DMS 273 (cell line): ENCODE measurements around the gene PEBP1.
"Not testable (repeated sequence)": the region's sequence is repeated elsewhere in the genome, so short reads cannot be mapped to it uniquely, and the experiment has no call there.

ENCODE experiments used
- DNase-seq: peaks from one replicate; lab custom pipeline; 2025; ENCODE audit not compliant: unreplicated experiment; lab: John Stamatoyannopoulos, UW

Gene PEBP1

DNA sequence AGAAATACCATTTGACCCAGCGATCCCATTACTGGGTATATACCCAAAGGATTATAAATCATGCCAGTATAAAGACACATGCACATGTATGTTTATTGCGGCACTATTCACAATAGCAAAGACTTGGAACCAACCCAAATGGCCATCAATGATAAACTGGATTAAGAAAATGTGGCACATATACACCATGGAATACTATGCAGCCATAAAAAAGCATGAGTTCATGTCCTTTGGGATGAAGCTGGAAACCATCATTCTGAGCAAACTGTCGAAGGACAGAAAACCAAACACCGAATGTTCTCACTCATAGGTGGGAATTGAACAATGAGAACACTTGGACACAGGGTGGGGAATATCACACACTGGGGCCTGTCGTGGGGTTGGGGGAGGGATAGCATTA lies 6.5 kb upstream of the PEBP1 start:
- not testable (repeated sequence) for DNase-seq

DNA sequence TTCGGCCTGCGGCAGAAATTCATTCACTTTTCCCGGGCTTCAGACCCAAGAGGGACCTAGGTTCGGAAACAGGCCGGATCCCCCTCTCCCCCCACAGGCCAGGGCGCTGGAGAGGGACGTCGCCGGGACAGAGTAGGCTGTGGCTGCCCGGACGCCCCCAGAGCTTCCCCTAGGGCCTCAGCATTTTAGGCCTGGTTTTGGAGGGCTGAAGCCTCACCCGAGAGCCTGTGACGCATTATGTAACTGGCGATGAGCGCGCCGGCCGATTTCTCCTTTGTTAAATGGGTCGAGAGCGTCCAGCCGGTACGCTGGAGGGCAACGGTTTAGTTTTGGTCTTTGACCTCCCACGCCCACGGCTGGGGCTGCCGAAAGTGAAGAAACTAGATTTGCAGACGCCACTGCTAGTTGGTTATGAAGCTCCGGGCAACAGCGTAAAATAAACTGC lies 657 bp downstream of the PEBP1 start:
- peak; percentile 52 for DNase-seq

- DNase-seq: no peak
These were observed 1.3 kb downstream of the PEBP1 start for GRCh38 chr12:118137148-118137678.

- no peak for DNase-seq
These were observed 4.9 kb downstream of the PEBP1 start for GRCh38 chr12:118140825-118141224.

DNA sequence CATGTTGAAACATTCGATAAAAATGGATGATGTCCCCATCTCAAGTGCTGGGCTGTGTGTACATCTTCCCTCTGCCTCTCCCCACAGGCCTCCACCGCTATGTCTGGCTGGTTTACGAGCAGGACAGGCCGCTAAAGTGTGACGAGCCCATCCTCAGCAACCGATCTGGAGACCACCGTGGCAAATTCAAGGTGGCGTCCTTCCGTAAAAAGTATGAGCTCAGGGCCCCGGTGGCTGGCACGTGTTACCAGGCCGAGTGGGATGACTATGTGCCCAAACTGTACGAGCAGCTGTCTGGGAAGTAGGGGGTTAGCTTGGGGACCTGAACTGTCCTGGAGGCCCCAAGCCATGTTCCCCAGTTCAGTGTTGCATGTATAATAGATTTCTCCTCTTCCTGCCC lies 8.6 kb downstream of the PEBP1 start:
- no peak for DNase-seq

DNA sequence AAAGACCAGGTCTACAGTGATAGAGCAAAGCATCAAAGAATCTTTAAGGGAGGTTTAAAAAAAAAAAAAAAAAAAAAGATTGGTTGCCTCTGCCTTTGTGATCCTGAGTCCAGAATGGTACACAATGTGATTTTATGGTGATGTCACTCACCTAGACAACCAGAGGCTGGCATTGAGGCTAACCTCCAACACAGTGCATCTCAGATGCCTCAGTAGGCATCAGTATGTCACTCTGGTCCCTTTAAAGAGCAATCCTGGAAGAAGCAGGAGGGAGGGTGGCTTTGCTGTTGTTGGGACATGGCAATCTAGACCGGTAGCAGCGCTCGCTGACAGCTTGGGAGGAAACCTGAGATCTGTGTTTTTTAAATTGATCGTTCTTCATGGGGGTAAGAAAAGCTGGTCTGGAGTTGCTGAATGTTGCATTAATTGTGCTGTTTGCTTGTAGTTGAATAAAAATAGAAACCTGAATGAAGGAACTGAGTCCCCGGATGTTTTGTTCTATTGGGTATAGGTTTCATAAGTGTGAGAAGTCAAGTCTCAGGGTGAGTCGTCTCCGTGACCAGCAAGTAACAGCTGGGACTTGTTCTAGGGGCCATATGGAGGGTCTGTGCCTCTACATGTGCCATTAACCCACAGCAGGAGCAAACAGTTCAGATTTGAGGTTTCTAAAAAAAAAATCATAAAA lies 9.3 kb downstream of the PEBP1 start:
- peak; percentile 66 for DNase-seq

DNA sequence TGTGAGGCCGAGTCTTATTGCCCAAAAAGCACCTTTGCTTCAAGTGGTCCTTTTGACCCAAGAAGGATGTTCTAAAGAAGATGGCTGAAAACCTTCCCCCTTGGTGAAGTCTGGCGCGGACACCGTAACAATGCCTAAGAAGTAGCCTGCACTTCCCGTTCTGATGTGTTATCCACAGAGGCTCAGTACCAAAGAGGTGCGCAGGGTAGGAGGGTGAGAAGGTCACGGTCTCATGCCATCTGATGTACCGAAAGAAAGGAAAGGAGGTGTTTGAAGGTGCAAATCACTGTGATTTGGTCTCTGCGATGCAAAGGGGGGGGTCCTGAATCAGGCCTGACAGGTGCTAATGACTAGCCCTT lies 9.9 kb downstream of the PEBP1 start:
- DNase-seq: peak; percentile 25

GRCh38 chr12:118148287-118148686 lies 12.4 kb downstream of the PEBP1 start:
- no peak for DNase-seq

GRCh38 chr12:118150625-118151024 lies 14.7 kb downstream of the PEBP1 start:
- DNase-seq: no peak

GRCh38 chr12:118151755-118152154 lies 15.8 kb downstream of the PEBP1 start:
- no peak for DNase-seq

DNA sequence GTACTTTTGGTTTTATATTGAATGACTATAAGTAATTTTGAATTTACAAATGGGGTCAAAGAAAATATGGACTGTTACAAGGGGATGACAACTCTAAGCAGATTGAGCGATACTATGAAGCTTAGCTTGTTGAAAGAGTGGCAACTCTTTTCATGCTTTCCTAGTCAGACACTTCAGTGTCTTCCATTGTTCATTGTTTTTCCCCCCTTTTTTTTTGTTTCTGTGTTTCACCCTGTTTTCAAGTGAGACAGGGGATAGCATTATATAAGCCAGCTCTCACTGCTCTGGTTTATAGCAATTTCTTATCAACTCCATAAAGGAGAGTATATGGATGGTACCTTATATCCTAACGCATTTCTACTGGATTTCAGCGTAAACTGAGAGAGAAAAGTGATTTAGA lies 24.6 kb downstream of the PEBP1 start:
- DNase-seq: no peak

DNA sequence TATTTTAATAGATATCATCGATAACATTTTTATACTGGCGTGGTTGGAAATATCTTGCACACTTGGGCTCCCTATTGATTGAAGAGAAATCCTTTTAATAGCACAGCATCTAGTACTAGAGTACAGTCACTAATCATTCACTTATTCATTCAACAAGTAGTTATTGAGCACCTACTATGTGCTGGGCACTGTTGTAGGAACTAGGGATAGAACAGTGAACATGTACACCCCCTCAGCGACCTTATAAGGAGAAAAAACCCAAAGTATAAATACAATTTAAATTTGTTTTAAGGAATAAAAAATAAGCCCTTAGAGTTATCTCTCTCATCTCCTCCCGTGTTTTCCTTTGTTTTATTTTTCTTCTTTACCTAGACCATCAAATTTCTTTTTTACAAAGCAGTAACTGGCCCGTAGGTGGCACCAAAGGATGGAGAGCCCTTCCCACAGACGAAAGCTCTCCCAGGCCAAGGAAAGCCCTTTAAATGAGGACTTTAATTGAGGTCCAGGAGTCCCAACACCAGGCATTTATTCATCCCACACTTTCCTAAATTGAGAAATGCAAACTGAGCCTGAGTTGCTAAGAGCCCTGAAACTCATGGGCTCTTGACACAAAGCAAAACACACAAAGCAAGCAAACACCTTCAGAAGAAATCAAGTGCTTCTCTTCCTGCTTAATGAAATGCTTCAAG lies 29.0 kb downstream of the PEBP1 start:
- DNase-seq: peak; percentile 51

- no peak for DNase-seq
These were observed 31.0 kb downstream of the PEBP1 start for GRCh38 chr12:118166946-118167345.

DNA sequence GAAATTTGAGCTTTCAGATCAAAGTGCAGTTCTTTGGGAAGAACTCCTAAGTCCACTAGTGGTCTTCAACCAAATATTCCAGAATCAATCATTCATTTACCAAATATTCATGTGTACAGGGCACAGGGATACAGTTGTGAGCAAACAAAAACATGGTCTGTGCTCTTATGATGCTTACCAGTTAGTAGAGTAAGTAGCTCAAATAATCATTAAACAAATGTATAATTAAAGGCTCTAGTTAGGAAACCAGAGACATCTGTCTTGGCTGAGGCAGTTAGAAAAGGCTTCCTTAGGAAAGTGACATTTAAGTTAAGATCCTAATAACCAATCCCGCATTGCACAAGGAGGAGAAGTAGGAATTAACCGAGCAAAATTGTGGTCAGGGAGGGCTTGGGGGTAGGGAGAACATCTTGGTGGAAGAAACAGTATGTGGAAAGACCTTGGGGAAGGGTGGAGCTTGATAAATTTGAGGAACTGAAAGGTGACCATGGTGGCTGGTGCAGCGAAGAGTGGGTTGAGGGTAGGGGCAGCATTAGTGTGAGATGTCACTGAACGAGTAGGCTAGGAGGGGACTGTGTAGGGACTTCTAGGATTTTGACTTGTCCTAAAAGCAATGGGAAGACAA lies 40.0 kb downstream of the PEBP1 start:
- DNase-seq: no peak

- DNase-seq: no peak
These were observed 47.2 kb downstream of the PEBP1 start for GRCh38 chr12:118183155-118183554.

- no peak for DNase-seq
These were observed 47.8 kb downstream of the PEBP1 start for GRCh38 chr12:118183711-118184110.

DNA sequence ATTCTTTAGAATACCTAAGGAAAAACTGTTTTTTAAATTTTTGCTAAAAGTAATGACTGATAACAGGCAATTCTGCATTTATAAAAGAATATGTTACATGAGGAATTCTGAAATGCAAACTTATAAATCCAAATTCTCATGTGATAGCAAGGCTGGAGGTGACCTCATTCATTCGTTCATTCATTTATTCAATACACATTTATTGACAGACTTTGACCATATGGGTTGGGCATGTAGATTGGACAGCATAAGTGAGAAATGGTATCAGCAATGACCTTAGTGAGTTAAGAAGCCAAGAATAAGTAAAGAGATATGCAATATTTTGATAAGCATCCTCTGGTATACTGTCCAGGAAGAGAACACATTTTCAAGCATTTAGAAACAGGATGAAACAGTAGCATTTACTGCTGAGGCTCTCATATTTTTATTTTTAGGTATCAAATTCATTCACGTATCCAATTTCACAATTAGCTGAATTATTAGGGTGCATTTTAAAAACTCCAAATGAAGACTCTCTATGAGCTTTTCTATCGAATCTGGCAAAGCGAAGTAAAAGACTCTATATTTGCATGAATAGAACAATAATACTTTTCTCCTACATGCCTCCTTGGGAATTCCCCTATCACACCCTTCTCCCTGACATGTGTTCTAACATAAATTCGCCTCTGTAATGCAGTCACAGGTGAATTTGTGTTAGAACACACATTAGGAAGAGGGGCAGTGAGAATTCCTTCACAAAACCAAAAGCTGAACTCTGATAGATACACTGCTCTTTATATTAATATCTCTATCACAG lies 49.9 kb downstream of the PEBP1 start:
- no peak for DNase-seq

- DNase-seq: no peak
These were observed 52.0 kb downstream of the PEBP1 start for GRCh38 chr12:118187751-118188435.

- no peak for DNase-seq
These were observed 52.9 kb downstream of the PEBP1 start for GRCh38 chr12:118188690-118189371.

DNA sequence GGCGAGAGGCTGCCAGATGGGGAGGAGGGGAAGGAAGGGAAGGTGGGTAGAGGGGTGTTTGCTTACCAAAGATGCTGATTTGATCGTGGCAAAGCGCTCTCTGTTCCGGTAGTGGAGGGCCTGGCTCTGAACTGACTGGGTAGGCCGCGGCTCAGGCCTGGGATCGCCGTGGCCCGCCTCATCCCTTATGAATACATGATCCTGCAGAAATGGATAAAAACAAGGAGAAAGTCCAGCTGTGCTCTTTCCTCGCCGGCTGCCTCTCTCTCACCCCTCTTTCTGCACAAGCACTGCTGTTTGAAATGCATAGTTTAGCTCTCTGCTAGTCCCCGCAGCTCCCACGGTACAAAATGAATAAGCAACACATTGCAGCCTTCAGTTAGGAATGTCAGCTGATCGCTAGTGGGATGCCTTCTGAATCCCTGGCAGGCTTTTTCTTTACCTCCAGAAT lies 53.8 kb downstream of the PEBP1 start:
- peak; percentile 35 for DNase-seq
